SK-N-SH (cell line): ENCODE results near the gene RGS11. TPM values are rescaled to one million over a fixed set of nuclear protein-coding genes. Genes with fewer than 3 reads are reported as not detected.

Experiments used
- CTCF ChIA-PET: fragments of 300-600, 350-600 bp; formaldehyde crosslinking; extraction: SDS; loops from one replicate; lab custom pipeline; 2021; lab: Yijun Ruan, JAX
- POLR2A ChIA-PET: fragments of 350-600 bp; sonication (Branson Sonifier 250); formaldehyde crosslinking; extraction: SDS; loops from one replicate; lab custom pipeline; 2020; ENCODE audit warnings: antibody characterized with exemption, inconsistent platforms; lab: Yijun Ruan, JAX
- DNase-seq: peaks from one replicate; pipeline ENCODE4 v3.0.0; 2012
- H2AFZ ChIP-seq: fragments of 200-600 bp; sonication (generic); 2 replicates; pipeline ENCODE4 v1.8.1; 2016; ENCODE audit warnings: antibody characterized with exemption, mild to moderate bottlenecking, low read depth
- H3F3A ChIP-seq: fragments of 200-600 bp; sonication (generic); replicated peaks from 2 replicates; pipeline ENCODE3; 2016; ENCODE audit warnings: antibody characterized with exemption, mild to moderate bottlenecking; ENCODE audit not compliant: insufficient read depth
- H3K27ac ChIP-seq, 2 experiments: fragments of 200-500 bp in 1 of 2; fragments of 200-600 bp in 1 of 2; sonication (Bioruptor generic) in 1 of 2; sonication (generic), shearing (Covaris generic) in 1 of 2; 2 replicates each; pipeline versions ENCODE4 v1.5.1 to v1.6.1; 2014 to 2016; ENCODE audit warnings: low read depth in 2 of 2, inconsistent platforms in 1 of 2, low read length in 1 of 2, mild to moderate bottlenecking in 1 of 2, mixed read lengths in 1 of 2
- H3K27me3 ChIP-seq: fragments of 200-600 bp; sonication (generic), shearing (Covaris generic); 2 replicates; pipeline ENCODE4 v1.6.1; 2016; ENCODE audit warnings: mixed run types; ENCODE audit not compliant: insufficient read depth
- H3K36me3 ChIP-seq, 2 experiments: fragments of 200-500 bp in 1 of 2; fragments of 200-600 bp in 1 of 2; sonication (Bioruptor generic) in 1 of 2; sonication (generic) in 1 of 2; replicated peaks in 1 of 2; 2 replicates each; pipeline versions ENCODE3 to v1.5.1; 2014 to 2016; ENCODE audit warnings: low read length in 1 of 2, mild to moderate bottlenecking in 1 of 2; ENCODE audit not compliant: insufficient read depth in 2 of 2, control insufficient read depth in 1 of 2
- H3K4me1 ChIP-seq, 2 experiments: fragments of 200-500 bp in 1 of 2; fragments of 200-600 bp in 1 of 2; sonication (Bioruptor generic) in 1 of 2; sonication (generic), shearing (Covaris generic) in 1 of 2; 2 replicates each; pipeline versions ENCODE4 v1.5.1 to v1.6.1; 2014 to 2016; ENCODE audit warnings: low read depth in 1 of 2, low read length in 1 of 2, mixed run types in 1 of 2; ENCODE audit not compliant: insufficient read depth in 2 of 2, control insufficient read depth in 1 of 2
- H3K4me2 ChIP-seq: fragments of 200-600 bp; sonication (generic), shearing (Covaris generic); 2 replicates; pipeline ENCODE4 v1.6.1; 2017; ENCODE audit warnings: mixed run types
- H3K4me3 ChIP-seq, 2 experiments: fragments of 200-500 bp in 1 of 2; fragments of 200-600 bp in 1 of 2; sonication (Bioruptor generic) in 1 of 2; sonication (generic), shearing (Covaris generic) in 1 of 2; 2 replicates each; pipeline versions ENCODE4 v1.5.1 to v1.8.1; 2014 to 2016; ENCODE audit warnings: low read depth in 2 of 2, inconsistent platforms in 1 of 2, low read length in 1 of 2, mild to moderate bottlenecking in 1 of 2, mixed read lengths in 1 of 2, moderate library complexity in 1 of 2
- H3K79me2 ChIP-seq: fragments of 200-600 bp; sonication (generic); 2 replicates; pipeline ENCODE4 v1.8.1; 2017; ENCODE audit warnings: mild to moderate bottlenecking; ENCODE audit not compliant: insufficient read depth
- H3K9ac ChIP-seq: fragments of 200-600 bp; sonication (generic); 2 replicates; pipeline ENCODE4 v1.6.1; 2017; ENCODE audit warnings: mixed run types
- H3K9me2 ChIP-seq: fragments of 200-600 bp; sonication (generic); 2 replicates; pipeline ENCODE4 v1.6.1; 2017; ENCODE audit warnings: mixed run types
- H3K9me3 ChIP-seq: fragments of 200-600 bp; sonication (generic); 2 replicates; pipeline ENCODE4 v1.6.1; 2017; ENCODE audit warnings: mixed run types, mild to moderate bottlenecking, moderate library complexity
- H4K20me1 ChIP-seq: fragments of 200-600 bp; sonication (generic); 2 replicates; pipeline ENCODE4 v1.6.1; 2017; ENCODE audit warnings: mild to moderate bottlenecking, mixed run types; ENCODE audit not compliant: insufficient read depth
- CHD2 ChIP-seq: fragments of 150-350 bp; IDR thresholded peaks from 2 replicates; pipeline ENCODE4 v1.6.1; 2018; ENCODE audit warnings: low read length; ENCODE audit not compliant: partially characterized antibody
- EP300 ChIP-seq, 2 experiments: IDR thresholded peaks; 2 replicates each; pipeline versions ENCODE4 v1.4.0 to v1.6.1; 2012; ENCODE audit warnings: borderline replicate concordance in 1 of 2, low read depth in 1 of 2, low read length in 1 of 2
- GABPA ChIP-seq: IDR thresholded peaks from 2 replicates; pipeline ENCODE4 v1.4.0; 2012; ENCODE audit warnings: low read depth, mild to moderate bottlenecking
- JUND ChIP-seq: IDR thresholded peaks from 2 replicates; pipeline ENCODE4 v1.4.0; 2012
- MEF2A ChIP-seq: IDR thresholded peaks from 2 replicates; pipeline ENCODE4 v1.4.0; 2012; ENCODE audit warnings: low read depth, borderline replicate concordance
- MXI1 ChIP-seq: IDR thresholded peaks from 2 replicates; pipeline ENCODE4 v1.6.1; 2012; ENCODE audit warnings: mild to moderate bottlenecking, low read depth, low read length, improper control_type of control experiment
- SMC3 ChIP-seq: IDR thresholded peaks from 2 replicates; pipeline ENCODE4 v1.6.1; 2012; ENCODE audit warnings: low read depth, low read length, improper control_type of control experiment
- TCF12 ChIP-seq: IDR thresholded peaks from 2 replicates; pipeline ENCODE4 v1.4.0; 2012
- WGBS: methylation state at CpG from one replicate; pipeline ENCODE4 v1.1.6; 2017; ENCODE audit warnings: low lambda C conversion rate; 5-methylcytosine and 5-hydroxymethylcytosine counted together
- polyA plus RNA-seq, 3 experiments: library from polyadenylated mRNA; depleted of rRNA; stranded (reverse); fragments of >200 nt; gene quantifications; 2 replicates each; pipeline ENCODE4 v1.2.3, GENCODE V29; 2012
- TF ChIP-seq, protein P1 (sequence below): IDR thresholded peaks from 2 replicates; pipeline ENCODE4 v1.6.1; 2012; ENCODE audit warnings: mild to moderate bottlenecking, low read depth, low read length, moderate library complexity
- TF ChIP-seq, protein P2 (sequence below): fragments of 150-350 bp; IDR thresholded peaks from 2 replicates; pipeline ENCODE4 v1.6.1; 2016; ENCODE audit warnings: mild to moderate bottlenecking, low read depth, low read length
- TF ChIP-seq, protein P3 (sequence below): IDR thresholded peaks from 2 replicates; pipeline ENCODE4; 2012
- TF ChIP-seq, protein P4 (sequence below): IDR thresholded peaks from 2 replicates; pipeline ENCODE4 v1.4.0; 2012; ENCODE audit warnings: low read depth, borderline replicate concordance

The RGS11 gene
- polyA plus RNA-seq, 1 of the 3 experiments (the other 2 are of a cell fraction) = 9.8 TPM

DNA sequence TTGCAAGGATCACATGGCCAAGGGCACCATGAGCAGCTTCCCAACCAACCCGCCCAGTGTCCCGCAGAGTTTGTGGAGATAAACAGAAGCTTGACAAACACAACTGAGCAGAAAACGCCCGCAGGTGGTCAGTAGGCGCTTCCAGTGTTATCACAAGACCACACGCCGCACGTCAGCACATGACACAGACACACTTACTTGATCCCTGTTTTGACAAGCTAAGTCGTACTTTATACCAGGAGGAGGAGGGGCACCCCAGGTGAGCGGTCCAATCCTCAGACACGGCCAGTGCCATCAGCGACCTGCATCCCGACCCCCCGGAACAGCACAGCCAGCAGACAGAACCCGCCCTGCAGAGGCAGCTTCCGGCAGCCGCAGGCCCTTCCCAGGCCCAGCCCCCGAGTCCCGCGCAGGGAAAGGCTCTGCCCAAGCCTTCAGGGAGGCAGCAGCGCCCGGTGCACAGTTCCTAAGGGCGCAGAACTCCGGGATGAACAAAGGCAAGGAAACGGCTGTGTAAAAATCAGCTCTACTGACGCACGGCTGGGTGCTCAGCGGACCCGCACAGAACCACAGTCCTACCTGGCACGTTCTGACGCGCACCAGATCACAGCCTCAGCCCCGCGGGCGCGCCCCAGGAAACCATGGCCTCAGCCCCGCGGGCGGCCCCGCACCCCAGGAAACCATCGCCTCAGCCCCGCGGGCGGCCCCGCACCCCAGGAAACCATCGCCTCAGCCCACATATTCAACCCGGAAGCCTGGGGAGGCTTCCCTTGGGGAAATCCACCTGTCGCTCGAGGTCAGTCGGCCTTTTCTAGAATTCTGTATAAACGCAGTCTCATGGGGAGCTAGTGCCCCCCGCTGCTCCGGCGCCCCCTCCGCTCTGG is 48.9 kb upstream of the RGS11 start:
- ChIA-PET POLR2A (no interaction called here), CTCF (interaction anchor here (0.6 kb wide), 1 partner anchor 218 kb away, joined by 3 read pairs; no protein-coding TSS in a partner anchor)
- Histone ChIP-seq H3K4me1 (peaks cover 5 to 16% of the 10 kb centered on the region in 2 experiments; a peak in 2 of 4 replicates), H3K36me3 (no peaks in the 10 kb centered on the region), H3K9me2 (no peaks in the 10 kb centered on the region), H3K4me2 (no peak overlapping the region), H3K27ac (no peak overlapping the region), H3K9me3 (no peaks in the 10 kb centered on the region), H2AFZ (no peak overlapping the region), H3F3A (peaks cover 5% of the 10 kb centered on the region), H3K79me2 (peaks cover 79% of the 10 kb centered on the region), H4K20me1 (peaks cover 85% of the 10 kb centered on the region), H3K9ac (no peak overlapping the region), H3K27me3 (no peaks in the 10 kb centered on the region), H3K4me3 (no peak overlapping the region)
- whole genome bisulfite sequencing = 92% methylated on average over 15 of the region's 55 CpGs
- no peak for DNase-seq
- TF ChIP-seq MXI1 = no peak
- TF ChIP-seq EP300 (IDR thresholded peaks at IDR 0.05; ENCODE audit: borderline replicate concordance in 1 of 2, low read depth in 1 of 2, low read length in 1 of 2) = no peak
- TF ChIP-seq, protein P1, sequence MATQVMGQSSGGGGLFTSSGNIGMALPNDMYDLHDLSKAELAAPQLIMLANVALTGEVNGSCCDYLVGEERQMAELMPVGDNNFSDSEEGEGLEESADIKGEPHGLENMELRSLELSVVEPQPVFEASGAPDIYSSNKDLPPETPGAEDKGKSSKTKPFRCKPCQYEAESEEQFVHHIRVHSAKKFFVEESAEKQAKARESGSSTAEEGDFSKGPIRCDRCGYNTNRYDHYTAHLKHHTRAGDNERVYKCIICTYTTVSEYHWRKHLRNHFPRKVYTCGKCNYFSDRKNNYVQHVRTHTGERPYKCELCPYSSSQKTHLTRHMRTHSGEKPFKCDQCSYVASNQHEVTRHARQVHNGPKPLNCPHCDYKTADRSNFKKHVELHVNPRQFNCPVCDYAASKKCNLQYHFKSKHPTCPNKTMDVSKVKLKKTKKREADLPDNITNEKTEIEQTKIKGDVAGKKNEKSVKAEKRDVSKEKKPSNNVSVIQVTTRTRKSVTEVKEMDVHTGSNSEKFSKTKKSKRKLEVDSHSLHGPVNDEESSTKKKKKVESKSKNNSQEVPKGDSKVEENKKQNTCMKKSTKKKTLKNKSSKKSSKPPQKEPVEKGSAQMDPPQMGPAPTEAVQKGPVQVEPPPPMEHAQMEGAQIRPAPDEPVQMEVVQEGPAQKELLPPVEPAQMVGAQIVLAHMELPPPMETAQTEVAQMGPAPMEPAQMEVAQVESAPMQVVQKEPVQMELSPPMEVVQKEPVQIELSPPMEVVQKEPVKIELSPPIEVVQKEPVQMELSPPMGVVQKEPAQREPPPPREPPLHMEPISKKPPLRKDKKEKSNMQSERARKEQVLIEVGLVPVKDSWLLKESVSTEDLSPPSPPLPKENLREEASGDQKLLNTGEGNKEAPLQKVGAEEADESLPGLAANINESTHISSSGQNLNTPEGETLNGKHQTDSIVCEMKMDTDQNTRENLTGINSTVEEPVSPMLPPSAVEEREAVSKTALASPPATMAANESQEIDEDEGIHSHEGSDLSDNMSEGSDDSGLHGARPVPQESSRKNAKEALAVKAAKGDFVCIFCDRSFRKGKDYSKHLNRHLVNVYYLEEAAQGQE = no peak
- TF ChIP-seq JUND = no peak
- TF ChIP-seq, protein P2, sequence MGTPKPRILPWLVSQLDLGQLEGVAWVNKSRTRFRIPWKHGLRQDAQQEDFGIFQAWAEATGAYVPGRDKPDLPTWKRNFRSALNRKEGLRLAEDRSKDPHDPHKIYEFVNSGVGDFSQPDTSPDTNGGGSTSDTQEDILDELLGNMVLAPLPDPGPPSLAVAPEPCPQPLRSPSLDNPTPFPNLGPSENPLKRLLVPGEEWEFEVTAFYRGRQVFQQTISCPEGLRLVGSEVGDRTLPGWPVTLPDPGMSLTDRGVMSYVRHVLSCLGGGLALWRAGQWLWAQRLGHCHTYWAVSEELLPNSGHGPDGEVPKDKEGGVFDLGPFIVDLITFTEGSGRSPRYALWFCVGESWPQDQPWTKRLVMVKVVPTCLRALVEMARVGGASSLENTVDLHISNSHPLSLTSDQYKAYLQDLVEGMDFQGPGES = no peak
- TF ChIP-seq, all 33 proteins: peak for 0

DNA sequence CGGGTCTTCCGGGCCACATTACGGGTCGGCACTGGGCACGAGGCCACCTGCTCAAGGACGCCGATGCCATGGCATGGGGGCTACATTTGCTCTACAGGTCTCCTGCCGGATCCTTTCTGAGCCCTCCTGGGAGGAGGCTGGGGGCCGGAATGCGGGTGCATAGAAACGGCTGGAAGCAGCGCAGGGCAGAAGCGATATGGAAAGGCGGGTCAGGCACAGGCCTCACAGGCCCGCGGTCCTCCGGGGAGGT is 48.4 kb upstream of the RGS11 start:
- no peaks in the 10 kb centered on the region for H3K9me2 ChIP-seq
- H3K4me3 ChIP-seq = no peak overlapping the region
- peaks cover 5% of the 10 kb centered on the region for H3F3A ChIP-seq
- ChIA-PET POLR2A (no interaction called here), CTCF (interaction anchor here (0.6 kb wide), 1 partner anchor 217 kb away, joined by 3 read pairs; no protein-coding TSS in a partner anchor)
- H2AFZ ChIP-seq = no peak overlapping the region
- H3K4me1 ChIP-seq = peaks cover 5 to 16% of the 10 kb centered on the region in 2 experiments; a peak in 2 of 4 replicates
- H3K79me2 ChIP-seq = peaks cover 79% of the 10 kb centered on the region
- H3K9ac ChIP-seq = no peak overlapping the region
- H3K4me2 ChIP-seq = no peak overlapping the region
- no peak overlapping the region for H3K27ac ChIP-seq
- WGBS = 86% methylated on average over 8 of the region's 17 CpGs
- no peaks in the 10 kb centered on the region for H3K9me3 ChIP-seq
- no peaks in the 10 kb centered on the region for H3K27me3 ChIP-seq
- DNase-seq = no peak
- no peaks in the 10 kb centered on the region for H3K36me3 ChIP-seq
- H4K20me1 ChIP-seq = peaks cover 85% of the 10 kb centered on the region
- TF ChIP-seq CHD2 = no peak
- TF ChIP-seq, protein P3, sequence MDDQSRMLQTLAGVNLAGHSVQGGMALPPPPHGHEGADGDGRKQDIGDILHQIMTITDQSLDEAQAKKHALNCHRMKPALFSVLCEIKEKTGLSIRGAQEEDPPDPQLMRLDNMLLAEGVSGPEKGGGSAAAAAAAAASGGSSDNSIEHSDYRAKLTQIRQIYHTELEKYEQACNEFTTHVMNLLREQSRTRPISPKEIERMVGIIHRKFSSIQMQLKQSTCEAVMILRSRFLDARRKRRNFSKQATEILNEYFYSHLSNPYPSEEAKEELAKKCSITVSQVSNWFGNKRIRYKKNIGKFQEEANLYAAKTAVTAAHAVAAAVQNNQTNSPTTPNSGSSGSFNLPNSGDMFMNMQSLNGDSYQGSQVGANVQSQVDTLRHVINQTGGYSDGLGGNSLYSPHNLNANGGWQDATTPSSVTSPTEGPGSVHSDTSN = no peak
- TF ChIP-seq SMC3 = no peak
- TF ChIP-seq GABPA = no peak
- TF ChIP-seq MXI1 = no peak
- no peak for TF ChIP-seq JUND
- no peak for TF ChIP-seq MEF2A
- TF ChIP-seq TCF12 = no peak
- TF ChIP-seq, protein P4, sequence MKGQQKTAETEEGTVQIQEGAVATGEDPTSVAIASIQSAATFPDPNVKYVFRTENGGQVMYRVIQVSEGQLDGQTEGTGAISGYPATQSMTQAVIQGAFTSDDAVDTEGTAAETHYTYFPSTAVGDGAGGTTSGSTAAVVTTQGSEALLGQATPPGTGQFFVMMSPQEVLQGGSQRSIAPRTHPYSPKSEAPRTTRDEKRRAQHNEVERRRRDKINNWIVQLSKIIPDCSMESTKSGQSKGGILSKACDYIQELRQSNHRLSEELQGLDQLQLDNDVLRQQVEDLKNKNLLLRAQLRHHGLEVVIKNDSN = no peak
- TF ChIP-seq, protein P1 = no peak
